ENCODE data around the gene GIPR.

DNA sequence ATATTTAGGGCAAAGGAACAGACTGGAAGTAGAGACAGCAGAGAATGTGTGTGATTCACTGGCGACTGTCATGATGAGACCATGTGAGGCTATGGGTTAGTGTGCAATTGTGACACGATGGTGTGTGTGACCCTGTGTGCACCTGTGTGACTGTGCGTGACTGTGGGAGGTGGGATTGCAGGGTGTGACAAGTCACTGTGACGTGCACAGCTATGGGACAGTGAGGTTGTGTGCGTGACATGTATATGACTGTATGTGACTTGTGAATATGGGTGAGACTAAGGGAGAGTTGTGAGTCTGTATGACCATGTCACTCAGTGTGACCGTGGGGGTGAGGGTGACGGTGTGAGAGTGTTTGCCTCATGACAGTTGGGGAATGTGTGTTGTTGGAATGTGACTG is 3.4 kb upstream of the GIPR start:
- TF ChIP-seq GATA2 (IDR thresholded peaks at IDR 0.05; ENCODE audit: low read depth, low read length) (no peak), GATA3 (IDR thresholded peaks at IDR 0.05; ENCODE audit: low read depth, low read length) (no peak)
